ENCODE data around the gene HSPG2.

The HSPG2 gene

GRCh38 chr1:21824926-21825325 is 112.2 kb downstream of the HSPG2 start:
- no peak overlapping the region for H3K9ac ChIP-seq (ENCODE audit: low read depth, low read length)
- H3K27me3 ChIP-seq (ENCODE audit: control insufficient read depth, insufficient read depth, low read length): no peaks in the 10 kb centered on the region
- H3K36me3 ChIP-seq (ENCODE audit: control insufficient read depth, insufficient read depth, low read length): peaks cover 29% of the 10 kb centered on the region
- H3K4me1 ChIP-seq (ENCODE audit: control insufficient read depth, insufficient read depth, low read length): no peaks in the 10 kb centered on the region
- H3K4me3 ChIP-seq (ENCODE audit: low read depth, low read length): no peak overlapping the region
- no peaks in the 10 kb centered on the region for H3K9me3 ChIP-seq (ENCODE audit: control insufficient read depth, insufficient read depth, low read length)

- Histone ChIP-seq H3K9me3 (ENCODE audit: control insufficient read depth, insufficient read depth, low read length) (no peaks in the 10 kb centered on the region), H3K9ac (ENCODE audit: low read depth, low read length) (no peak overlapping the region), H3K4me1 (ENCODE audit: control insufficient read depth, insufficient read depth, low read length) (no peaks in the 10 kb centered on the region), H3K4me3 (ENCODE audit: low read depth, low read length) (no peak overlapping the region), H3K27me3 (ENCODE audit: control insufficient read depth, insufficient read depth, low read length) (no peaks in the 10 kb centered on the region), H3K36me3 (ENCODE audit: control insufficient read depth, insufficient read depth, low read length) (peaks cover 22% of the 10 kb centered on the region)
Measured at GRCh38 chr1:21823980-21824702, 113.0 kb downstream of the HSPG2 start.

DNA sequence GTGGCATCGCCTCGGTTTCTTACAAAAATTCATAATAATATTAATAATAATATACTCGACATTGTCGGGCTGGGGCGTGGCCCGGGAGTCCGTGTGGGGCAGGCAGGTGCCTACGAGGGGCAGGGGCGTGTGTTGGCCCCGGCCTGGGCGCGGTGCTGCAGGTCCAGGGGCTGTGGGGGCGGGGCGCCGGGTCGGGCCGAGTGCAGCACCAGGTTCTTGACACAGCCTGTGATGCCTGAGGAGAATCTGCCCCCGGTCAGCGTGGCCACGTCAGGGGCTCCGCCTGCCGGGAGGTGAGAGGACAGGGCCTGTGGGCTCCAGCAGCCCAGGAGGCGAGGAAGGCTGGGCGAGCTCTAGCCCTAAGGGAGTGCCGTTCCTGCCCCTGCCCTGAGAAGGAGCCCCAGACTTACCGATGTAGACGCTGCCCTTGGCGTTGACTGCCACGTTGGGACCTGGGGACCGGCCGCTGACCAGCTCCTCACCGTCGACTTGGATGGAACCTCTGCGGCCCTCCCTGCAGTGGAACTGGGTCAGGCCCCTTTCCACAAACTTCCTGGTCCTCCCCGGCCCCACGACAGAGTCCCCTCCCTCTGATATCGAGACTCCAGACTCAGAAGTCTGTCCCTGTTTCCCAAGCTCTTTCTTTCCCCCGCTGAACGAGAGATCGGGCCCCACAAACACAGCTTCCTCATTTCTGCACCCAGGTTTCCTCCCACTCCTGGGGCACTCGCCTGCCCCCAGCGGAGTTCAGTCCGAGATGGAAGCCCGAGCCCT is 113.7 kb downstream of the HSPG2 start:
- Histone ChIP-seq H3K4me3 (ENCODE audit: low read depth, low read length) (no peak overlapping the region), H3K36me3 (ENCODE audit: control insufficient read depth, insufficient read depth, low read length) (peaks cover 14% of the 10 kb centered on the region), H3K9ac (ENCODE audit: low read depth, low read length) (no peak overlapping the region), H3K9me3 (ENCODE audit: control insufficient read depth, insufficient read depth, low read length) (no peaks in the 10 kb centered on the region), H3K27me3 (ENCODE audit: control insufficient read depth, insufficient read depth, low read length) (no peaks in the 10 kb centered on the region), H3K4me1 (ENCODE audit: control insufficient read depth, insufficient read depth, low read length) (no peaks in the 10 kb centered on the region)

- Histone ChIP-seq H3K4me1 (ENCODE audit: control insufficient read depth, insufficient read depth, low read length) (no peaks in the 10 kb centered on the region), H3K9me3 (ENCODE audit: control insufficient read depth, insufficient read depth, low read length) (no peaks in the 10 kb centered on the region), H3K4me3 (ENCODE audit: low read depth, low read length) (no peak overlapping the region), H3K27me3 (ENCODE audit: control insufficient read depth, insufficient read depth, low read length) (no peaks in the 10 kb centered on the region), H3K36me3 (ENCODE audit: control insufficient read depth, insufficient read depth, low read length) (peaks cover 4% of the 10 kb centered on the region), H3K9ac (ENCODE audit: low read depth, low read length) (no peak overlapping the region)
Measured at GRCh38 chr1:21822349-21822748, 114.8 kb downstream of the HSPG2 start.

DNA sequence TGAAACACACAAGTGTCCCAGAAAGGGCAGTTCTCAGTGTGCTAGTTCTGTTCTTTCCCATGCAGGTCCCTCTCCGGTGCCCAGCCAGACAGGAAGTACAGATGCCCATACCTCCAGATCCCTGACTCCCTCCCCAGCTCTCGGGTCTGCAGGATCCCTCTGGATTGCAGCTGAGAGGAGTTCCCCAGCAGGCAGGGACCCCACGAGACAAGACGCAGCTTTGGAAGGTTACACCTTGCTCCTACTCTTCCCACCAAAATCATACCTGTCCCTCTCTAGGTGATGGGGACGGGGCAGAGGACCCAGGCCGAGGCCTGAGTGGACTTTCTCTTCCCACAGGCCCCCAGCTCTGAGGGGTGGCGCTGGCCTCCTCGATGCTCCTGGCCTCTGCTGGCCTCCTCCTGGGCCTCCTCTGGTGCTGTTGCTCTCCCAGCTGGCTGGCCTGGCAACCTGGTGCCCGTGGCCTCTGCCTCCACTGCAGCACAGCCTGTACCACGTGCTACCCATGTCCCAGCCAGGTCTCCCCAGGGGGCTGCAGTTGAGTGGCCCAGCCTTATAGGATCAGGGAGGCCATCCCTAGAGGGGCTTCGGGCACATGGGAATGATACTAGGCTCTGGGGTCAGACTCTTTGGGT is 115.6 kb downstream of the HSPG2 start:
- H3K27me3 ChIP-seq (ENCODE audit: control insufficient read depth, insufficient read depth, low read length): no peaks in the 10 kb centered on the region
- no peak overlapping the region for H3K9ac ChIP-seq (ENCODE audit: low read depth, low read length)
- H3K4me1 ChIP-seq (ENCODE audit: control insufficient read depth, insufficient read depth, low read length): no peaks in the 10 kb centered on the region
- H3K4me3 ChIP-seq (ENCODE audit: low read depth, low read length): no peak overlapping the region
- H3K36me3 ChIP-seq (ENCODE audit: control insufficient read depth, insufficient read depth, low read length): peaks cover 4% of the 10 kb centered on the region
- no peaks in the 10 kb centered on the region for H3K9me3 ChIP-seq (ENCODE audit: control insufficient read depth, insufficient read depth, low read length)

DNA sequence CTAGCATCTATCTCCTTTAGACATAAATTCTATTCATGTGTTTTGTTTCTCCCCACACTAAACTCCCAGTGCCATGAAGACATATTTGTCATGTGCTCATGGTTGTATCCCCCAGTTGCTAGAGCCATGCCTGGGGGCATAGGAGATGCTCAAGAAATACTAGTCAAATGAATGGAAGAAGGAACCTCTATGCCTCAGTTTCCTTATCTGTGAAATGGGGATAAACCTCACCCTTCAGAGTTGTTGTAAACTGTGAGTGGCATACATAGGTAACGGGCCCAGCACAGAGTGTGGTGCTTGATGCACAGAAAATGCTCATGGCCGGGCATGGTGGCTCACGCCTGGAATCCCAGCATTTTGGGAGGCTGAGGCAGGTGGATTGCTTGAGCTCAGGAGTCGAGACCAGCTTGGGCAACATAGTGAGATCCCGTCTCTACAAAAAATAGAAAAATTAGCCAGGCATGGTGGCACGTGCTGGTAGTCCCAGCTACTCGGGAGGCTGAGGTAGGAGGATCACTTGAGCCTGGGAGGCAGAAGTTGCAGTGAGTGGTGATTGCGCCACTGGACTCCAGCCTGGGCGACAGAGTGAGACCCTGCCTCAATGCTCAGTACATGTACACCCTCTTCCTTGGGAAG is 116.4 kb downstream of the HSPG2 start:
- Histone ChIP-seq H3K4me3 (ENCODE audit: low read depth, low read length) (no peak overlapping the region), H3K9ac (ENCODE audit: low read depth, low read length) (no peak overlapping the region), H3K27me3 (ENCODE audit: control insufficient read depth, insufficient read depth, low read length) (no peaks in the 10 kb centered on the region), H3K36me3 (ENCODE audit: control insufficient read depth, insufficient read depth, low read length) (peaks cover 4% of the 10 kb centered on the region), H3K9me3 (ENCODE audit: control insufficient read depth, insufficient read depth, low read length) (no peaks in the 10 kb centered on the region), H3K4me1 (ENCODE audit: control insufficient read depth, insufficient read depth, low read length) (no peaks in the 10 kb centered on the region)

GRCh38 chr1:21818656-21819055 is 118.5 kb downstream of the HSPG2 start:
- H3K4me3 ChIP-seq (ENCODE audit: low read depth, low read length): no peak overlapping the region
- no peaks in the 10 kb centered on the region for H3K4me1 ChIP-seq (ENCODE audit: control insufficient read depth, insufficient read depth, low read length)
- H3K9ac ChIP-seq (ENCODE audit: low read depth, low read length): no peak overlapping the region
- no peaks in the 10 kb centered on the region for H3K27me3 ChIP-seq (ENCODE audit: control insufficient read depth, insufficient read depth, low read length)
- no peaks in the 10 kb centered on the region for H3K9me3 ChIP-seq (ENCODE audit: control insufficient read depth, insufficient read depth, low read length)
- peaks cover 4% of the 10 kb centered on the region for H3K36me3 ChIP-seq (ENCODE audit: control insufficient read depth, insufficient read depth, low read length)

- Histone ChIP-seq H3K9me3 (ENCODE audit: control insufficient read depth, insufficient read depth, low read length) (no peaks in the 10 kb centered on the region), H3K9ac (ENCODE audit: low read depth, low read length) (no peak overlapping the region), H3K36me3 (ENCODE audit: control insufficient read depth, insufficient read depth, low read length) (no peaks in the 10 kb centered on the region), H3K27me3 (ENCODE audit: control insufficient read depth, insufficient read depth, low read length) (no peaks in the 10 kb centered on the region), H3K4me1 (ENCODE audit: control insufficient read depth, insufficient read depth, low read length) (no peaks in the 10 kb centered on the region), H3K4me3 (ENCODE audit: low read depth, low read length) (no peak overlapping the region)
Measured at GRCh38 chr1:21816602-21817302, 120.4 kb downstream of the HSPG2 start.

DNA sequence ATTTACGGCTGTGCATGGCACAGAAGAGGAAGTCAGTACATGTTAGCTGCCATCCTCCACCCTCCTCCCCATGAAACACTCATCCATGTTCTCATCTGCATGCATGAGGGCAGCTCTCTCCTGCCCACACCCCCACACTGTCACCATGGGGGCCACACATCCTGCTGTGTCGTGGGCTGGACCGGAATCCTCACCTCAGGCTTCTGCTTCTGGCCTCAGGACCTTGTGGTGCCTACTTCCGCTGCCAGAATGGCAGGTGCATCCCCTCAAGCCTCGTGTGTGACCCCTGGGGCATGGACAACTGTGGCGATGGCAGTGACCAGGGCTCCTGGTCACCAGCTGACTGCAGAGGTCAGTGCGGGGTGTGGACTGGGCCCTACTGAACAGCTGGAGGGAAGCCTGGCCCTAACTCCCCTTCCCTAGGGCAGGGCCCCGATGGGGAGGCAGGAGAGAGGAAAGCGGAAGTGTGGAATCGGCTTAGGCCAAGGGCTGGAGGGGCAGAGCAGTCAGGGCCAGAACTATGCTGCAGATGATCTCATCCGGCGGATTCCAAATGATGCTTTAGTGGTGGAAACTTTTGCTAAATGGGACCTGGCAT is 121.3 kb downstream of the HSPG2 start:
- Histone ChIP-seq H3K4me3 (ENCODE audit: low read depth, low read length) (no peak overlapping the region), H3K9ac (ENCODE audit: low read depth, low read length) (no peak overlapping the region), H3K27me3 (ENCODE audit: control insufficient read depth, insufficient read depth, low read length) (no peaks in the 10 kb centered on the region), H3K9me3 (ENCODE audit: control insufficient read depth, insufficient read depth, low read length) (no peaks in the 10 kb centered on the region), H3K4me1 (ENCODE audit: control insufficient read depth, insufficient read depth, low read length) (no peaks in the 10 kb centered on the region), H3K36me3 (ENCODE audit: control insufficient read depth, insufficient read depth, low read length) (no peaks in the 10 kb centered on the region)

DNA sequence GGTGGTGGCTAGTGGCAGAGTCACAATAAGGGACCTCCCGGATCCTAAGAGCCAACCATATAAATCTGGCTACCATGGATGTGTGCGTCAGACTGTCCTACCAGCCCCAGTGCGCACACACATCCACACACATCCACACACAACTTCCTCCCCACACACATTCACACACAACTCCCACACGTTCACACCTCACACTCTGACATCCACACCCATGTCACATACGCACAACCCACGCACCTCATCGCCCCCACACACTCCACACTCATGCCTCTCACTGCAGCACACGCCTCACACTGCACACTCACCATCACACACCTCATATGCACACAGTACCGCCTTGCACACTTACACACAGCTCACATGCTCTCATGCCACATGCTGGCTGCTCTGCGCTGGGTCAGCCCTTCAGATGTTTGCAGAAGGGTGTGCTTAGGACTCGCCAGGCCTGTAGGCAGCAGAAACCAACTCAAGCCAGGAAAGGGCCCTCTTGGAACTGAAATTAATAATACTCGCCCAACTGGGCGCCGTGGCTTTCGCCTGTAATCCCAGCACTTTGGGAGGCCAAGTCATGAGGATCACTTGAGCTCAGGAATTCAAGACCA is 122.0 kb downstream of the HSPG2 start:
- Histone ChIP-seq H3K4me1 (ENCODE audit: control insufficient read depth, insufficient read depth, low read length) (no peaks in the 10 kb centered on the region), H3K4me3 (ENCODE audit: low read depth, low read length) (peak overlapping the region; percentile 69), H3K27me3 (ENCODE audit: control insufficient read depth, insufficient read depth, low read length) (no peaks in the 10 kb centered on the region), H3K36me3 (ENCODE audit: control insufficient read depth, insufficient read depth, low read length) (no peaks in the 10 kb centered on the region), H3K9ac (ENCODE audit: low read depth, low read length) (peak overlapping the region; percentile 8), H3K9me3 (ENCODE audit: control insufficient read depth, insufficient read depth, low read length) (no peaks in the 10 kb centered on the region)
